Measurements from ENCODE around the gene LAD1.

GRCh38 chr1:201351617-201352016 is 47.5 kb downstream of the LAD1 start:
- TF ChIP-seq POLR2AphosphoS5 (IDR thresholded peaks at IDR 0.05; ENCODE audit: borderline replicate concordance, low read depth, low read length) (no peak), EZH2 (IDR thresholded peaks at IDR 0.05) (no peak), FOXP2 (optimal IDR thresholded peaks at IDR 0.05; ENCODE audit: control extremely low read depth, extremely low read length, insufficient read depth) (no peak)
